DOHH2 (cell line): ENCODE results near the gene WDR27.

Experiments
- EZH2phosphoT487 ChIP-seq: fragments of 200-600 bp; sonication (generic); IDR thresholded peaks from 2 replicates; pipeline ENCODE4 v1.6.1; 2017; ENCODE audit warnings: borderline replicate concordance, mild to moderate bottlenecking, antibody characterized with exemption, low read length, moderate library complexity, mixed read lengths
- TF ChIP-seq, protein P1 (sequence below): fragments of 200-600 bp; sonication (generic); IDR thresholded peaks from one replicate; pipeline ENCODE4 v1.5.1; 2014; ENCODE audit warnings: antibody characterized with exemption, mild to moderate bottlenecking, low read depth, low read length; ENCODE audit not compliant: poor library complexity, severe bottlenecking

DNA sequence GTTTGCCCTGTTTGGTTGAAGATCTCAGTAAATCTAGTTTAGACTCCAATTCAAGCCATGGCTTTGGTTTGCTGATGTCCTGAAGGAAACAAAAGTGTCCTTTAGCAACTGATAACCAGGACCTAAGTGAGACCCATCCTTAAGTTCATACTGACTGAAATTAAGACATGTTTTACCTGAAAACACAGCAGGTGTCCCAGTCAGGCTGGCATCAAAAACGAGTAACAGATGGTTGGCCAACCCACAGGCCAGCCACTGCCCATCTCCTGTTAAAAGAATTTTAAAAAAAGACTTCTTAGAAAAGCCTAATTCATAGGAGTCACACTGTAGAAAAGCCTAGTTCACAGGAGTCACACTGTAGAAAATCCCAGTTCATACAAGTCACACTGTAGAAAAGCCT is 58.3 kb downstream of the WDR27 start:
- TF ChIP-seq, protein P1, sequence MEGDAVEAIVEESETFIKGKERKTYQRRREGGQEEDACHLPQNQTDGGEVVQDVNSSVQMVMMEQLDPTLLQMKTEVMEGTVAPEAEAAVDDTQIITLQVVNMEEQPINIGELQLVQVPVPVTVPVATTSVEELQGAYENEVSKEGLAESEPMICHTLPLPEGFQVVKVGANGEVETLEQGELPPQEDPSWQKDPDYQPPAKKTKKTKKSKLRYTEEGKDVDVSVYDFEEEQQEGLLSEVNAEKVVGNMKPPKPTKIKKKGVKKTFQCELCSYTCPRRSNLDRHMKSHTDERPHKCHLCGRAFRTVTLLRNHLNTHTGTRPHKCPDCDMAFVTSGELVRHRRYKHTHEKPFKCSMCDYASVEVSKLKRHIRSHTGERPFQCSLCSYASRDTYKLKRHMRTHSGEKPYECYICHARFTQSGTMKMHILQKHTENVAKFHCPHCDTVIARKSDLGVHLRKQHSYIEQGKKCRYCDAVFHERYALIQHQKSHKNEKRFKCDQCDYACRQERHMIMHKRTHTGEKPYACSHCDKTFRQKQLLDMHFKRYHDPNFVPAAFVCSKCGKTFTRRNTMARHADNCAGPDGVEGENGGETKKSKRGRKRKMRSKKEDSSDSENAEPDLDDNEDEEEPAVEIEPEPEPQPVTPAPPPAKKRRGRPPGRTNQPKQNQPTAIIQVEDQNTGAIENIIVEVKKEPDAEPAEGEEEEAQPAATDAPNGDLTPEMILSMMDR: no peak
- TF ChIP-seq EZH2phosphoT487: no peak
